ENCODE data around the gene SPHK1. TPM values are rescaled to one million over a fixed set of nuclear protein-coding genes. Genes with fewer than 3 reads are reported as not detected.
"Not testable (repeated sequence)": the region's sequence is repeated elsewhere in the genome, so short reads cannot be mapped to it uniquely, and the experiment has no call there.

The SPHK1 gene
- total RNA-seq, 1 donor from 2014 or later: 16.0 TPM

- DNase-seq (ENCODE audit: low spot score): no peak
- Mint-ChIP-seq H3K27me3 (ENCODE audit: low read depth) (no peaks in the 10 kb centered on the region), H3K4me1 (ENCODE audit: low read depth) (peaks cover 18% of the 10 kb centered on the region), H3K36me3 (ENCODE audit: low read depth) (peaks cover 8% of the 10 kb centered on the region), H3K9me3 (no peaks in the 10 kb centered on the region), H3K27ac (peak overlapping the region; percentile 97), H3K4me3 (ENCODE audit: low read depth) (peak overlapping the region; percentile 86)
- intact Hi-C loops (cut with micrococcal nuclease): loop anchor here (1.0 kb wide), 1 partner anchor 31 kb away; no protein-coding TSS in a partner anchor
These were observed 30.1 kb upstream of the SPHK1 start for GRCh38 chr17:76354317-76354729.

GRCh38 chr17:76354747-76355310, 29.6 kb upstream of the SPHK1 start:
- Mint-ChIP-seq H3K4me1 (ENCODE audit: low read depth) (peaks cover 18% of the 10 kb centered on the region), H3K36me3 (ENCODE audit: low read depth) (peaks cover 8% of the 10 kb centered on the region), H3K4me3 (ENCODE audit: low read depth) (peak overlapping the region; percentile 86), H3K27ac (no peak overlapping the region), H3K27me3 (ENCODE audit: low read depth) (no peaks in the 10 kb centered on the region), H3K9me3 (no peaks in the 10 kb centered on the region)
- no peak for DNase-seq (ENCODE audit: low spot score)
- intact Hi-C loops (cut with micrococcal nuclease): loop anchor here (1.0 kb wide), 1 partner anchor 30 kb away; no protein-coding TSS in a partner anchor

GRCh38 chr17:76356803-76357456, 27.5 kb upstream of the SPHK1 start:
- no peak for DNase-seq (ENCODE audit: low spot score)
- H3K4me1 Mint-ChIP-seq (ENCODE audit: low read depth): peaks cover 14% of the 10 kb centered on the region
- peaks cover 2% of the 10 kb centered on the region for H3K36me3 Mint-ChIP-seq (ENCODE audit: low read depth)
- no peak overlapping the region for H3K27ac Mint-ChIP-seq
- H3K27me3 Mint-ChIP-seq (ENCODE audit: low read depth): no peaks in the 10 kb centered on the region
- intact Hi-C loops (cut with micrococcal nuclease): no loop called here
- H3K9me3 Mint-ChIP-seq: no peaks in the 10 kb centered on the region
- H3K4me3 Mint-ChIP-seq (ENCODE audit: low read depth): no peak overlapping the region

- DNase-seq (ENCODE audit: low spot score): no peak
- intact Hi-C loops (cut with micrococcal nuclease): no loop called here
- Mint-ChIP-seq H3K27me3 (ENCODE audit: low read depth) (no peaks in the 10 kb centered on the region), H3K36me3 (ENCODE audit: low read depth) (no peaks in the 10 kb centered on the region), H3K4me3 (ENCODE audit: low read depth) (no peak overlapping the region), H3K9me3 (no peaks in the 10 kb centered on the region), H3K27ac (no peak overlapping the region), H3K4me1 (ENCODE audit: low read depth) (peaks cover 10% of the 10 kb centered on the region)
These were observed 26.7 kb upstream of the SPHK1 start for GRCh38 chr17:76357597-76358158.

DNA sequence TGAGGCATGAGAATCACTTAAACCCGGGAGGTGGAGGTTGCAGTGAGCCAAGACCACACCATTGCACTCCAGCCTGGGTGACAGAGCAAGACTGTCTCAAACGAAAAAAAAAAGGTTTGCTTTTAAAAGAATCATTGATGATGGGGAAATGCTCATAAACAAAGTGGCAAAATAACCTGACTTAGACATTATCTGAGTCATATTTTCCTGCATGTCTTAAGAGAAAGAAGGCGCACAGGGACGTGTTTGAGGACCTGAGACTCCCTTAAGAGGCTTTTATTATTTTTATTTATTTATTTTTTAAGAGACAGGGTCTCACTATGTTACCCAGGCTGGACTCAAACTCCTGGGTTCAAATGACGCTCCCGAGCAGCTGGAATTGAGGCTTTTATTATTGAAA, 25.0 kb upstream of the SPHK1 start:
- Mint-ChIP-seq H3K4me3 (ENCODE audit: low read depth) (no peak overlapping the region), H3K36me3 (ENCODE audit: low read depth) (no peaks in the 10 kb centered on the region), H3K27me3 (ENCODE audit: low read depth) (no peaks in the 10 kb centered on the region), H3K27ac (no peak overlapping the region), H3K4me1 (ENCODE audit: low read depth) (peaks cover 4% of the 10 kb centered on the region), H3K9me3 (no peaks in the 10 kb centered on the region)
- DNase-seq (ENCODE audit: low spot score): no peak
- intact Hi-C loops (cut with micrococcal nuclease): no loop called here

DNA sequence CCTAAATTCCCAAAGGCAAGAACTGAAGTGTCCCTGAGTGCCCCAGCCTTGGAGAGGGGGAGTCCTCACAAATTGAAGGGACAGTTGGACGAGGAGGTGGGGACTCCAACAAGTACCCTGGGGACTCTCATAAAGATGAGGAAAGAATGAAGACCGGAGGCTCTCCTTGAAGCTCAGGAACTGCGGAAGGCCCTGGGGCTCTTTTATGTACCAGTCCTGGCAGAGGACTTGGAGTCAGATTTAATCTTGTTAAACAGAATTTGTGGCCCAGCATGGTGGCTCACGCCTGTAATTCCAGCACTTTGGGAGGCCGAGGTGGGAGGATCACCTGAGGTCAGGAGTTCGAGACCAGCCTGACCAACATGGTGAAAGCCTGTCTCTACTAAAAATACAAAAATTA, 24.6 kb upstream of the SPHK1 start:
- DNase-seq (ENCODE audit: low spot score); H3K27me3 Mint-ChIP-seq (ENCODE audit: low read depth); H3K27ac Mint-ChIP-seq; intact Hi-C loops (cut with micrococcal nuclease); H3K36me3 Mint-ChIP-seq (ENCODE audit: low read depth); H3K9me3 Mint-ChIP-seq; H3K4me1 Mint-ChIP-seq (ENCODE audit: low read depth); H3K4me3 Mint-ChIP-seq (ENCODE audit: low read depth): not testable (repeated sequence)

- no peak overlapping the region for H3K4me3 Mint-ChIP-seq (ENCODE audit: low read depth)
- no peak for DNase-seq (ENCODE audit: low spot score)
- no peaks in the 10 kb centered on the region for H3K27me3 Mint-ChIP-seq (ENCODE audit: low read depth)
- H3K4me1 Mint-ChIP-seq (ENCODE audit: low read depth): no peaks in the 10 kb centered on the region
- H3K9me3 Mint-ChIP-seq: no peaks in the 10 kb centered on the region
- intact Hi-C loops (cut with micrococcal nuclease): no loop called here
- H3K27ac Mint-ChIP-seq: no peak overlapping the region
- H3K36me3 Mint-ChIP-seq (ENCODE audit: low read depth): no peaks in the 10 kb centered on the region
These were observed 23.9 kb upstream of the SPHK1 start for GRCh38 chr17:76360461-76360860.

DNA sequence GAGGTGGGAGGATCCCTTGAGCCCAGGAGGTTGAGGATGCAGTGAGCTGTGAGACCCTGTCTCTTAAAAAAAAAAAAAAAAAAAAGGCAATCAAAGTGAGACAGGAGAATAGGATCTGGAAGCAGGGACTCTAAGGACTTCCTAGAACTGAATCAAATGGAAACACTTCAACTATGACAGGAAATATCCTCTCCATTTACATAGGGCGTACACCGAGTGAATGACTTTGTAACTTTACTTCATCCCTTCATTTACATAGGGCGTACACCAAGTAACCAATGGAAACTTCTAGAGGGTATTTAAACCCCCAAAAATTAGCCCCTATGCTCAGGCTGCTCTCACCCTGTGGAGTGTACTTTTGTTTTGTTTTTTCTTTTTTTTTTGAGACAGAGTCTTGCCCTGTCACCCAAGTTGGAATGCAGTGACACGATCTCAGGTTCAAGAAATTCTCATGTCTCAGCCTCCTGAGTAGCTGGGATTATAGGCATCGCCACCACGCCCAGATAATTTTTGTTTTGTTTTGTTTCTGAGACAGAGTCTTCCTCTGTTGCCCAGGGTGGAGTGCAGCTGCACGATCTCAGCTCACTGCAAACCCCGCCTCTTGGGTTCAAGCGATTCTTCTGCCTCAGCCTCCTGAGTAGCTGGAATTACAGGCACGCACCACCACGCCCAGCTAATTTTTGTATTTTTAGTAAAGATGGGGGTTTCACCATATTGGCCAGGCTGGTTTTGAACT, 21.1 kb upstream of the SPHK1 start:
- no peaks in the 10 kb centered on the region for H3K4me1 Mint-ChIP-seq (ENCODE audit: low read depth)
- intact Hi-C loops (cut with micrococcal nuclease): no loop called here
- no peak overlapping the region for H3K27ac Mint-ChIP-seq

GRCh38 chr17:76365256-76365903, 19.0 kb upstream of the SPHK1 start:
- intact Hi-C loops (cut with micrococcal nuclease): no loop called here
- Mint-ChIP-seq H3K27ac (no peak overlapping the region), H3K27me3 (ENCODE audit: low read depth) (no peaks in the 10 kb centered on the region), H3K36me3 (ENCODE audit: low read depth) (no peaks in the 10 kb centered on the region), H3K9me3 (no peaks in the 10 kb centered on the region), H3K4me3 (ENCODE audit: low read depth) (no peak overlapping the region), H3K4me1 (ENCODE audit: low read depth) (no peaks in the 10 kb centered on the region)
- no peak for DNase-seq (ENCODE audit: low spot score)

More for the DNA sequence above, 21.1 kb upstream of the SPHK1 start:
- H3K36me3 Mint-ChIP-seq (ENCODE audit: low read depth): no peaks in the 10 kb centered on the region
- no peaks in the 10 kb centered on the region for H3K27me3 Mint-ChIP-seq (ENCODE audit: low read depth)
- DNase-seq (ENCODE audit: low spot score): no peak
- H3K9me3 Mint-ChIP-seq: no peaks in the 10 kb centered on the region
- H3K4me3 Mint-ChIP-seq (ENCODE audit: low read depth): no peak overlapping the region

- intact Hi-C loops (cut with micrococcal nuclease): no loop called here
- H3K36me3 Mint-ChIP-seq (ENCODE audit: low read depth): no peaks in the 10 kb centered on the region
- no peak overlapping the region for H3K4me3 Mint-ChIP-seq (ENCODE audit: low read depth)
- H3K4me1 Mint-ChIP-seq (ENCODE audit: low read depth): no peaks in the 10 kb centered on the region
- H3K27ac Mint-ChIP-seq: no peak overlapping the region
- H3K9me3 Mint-ChIP-seq: no peaks in the 10 kb centered on the region
- no peak for DNase-seq (ENCODE audit: low spot score)
- H3K27me3 Mint-ChIP-seq (ENCODE audit: low read depth): no peaks in the 10 kb centered on the region
These were observed 18.2 kb upstream of the SPHK1 start for GRCh38 chr17:76366247-76366646.

DNA sequence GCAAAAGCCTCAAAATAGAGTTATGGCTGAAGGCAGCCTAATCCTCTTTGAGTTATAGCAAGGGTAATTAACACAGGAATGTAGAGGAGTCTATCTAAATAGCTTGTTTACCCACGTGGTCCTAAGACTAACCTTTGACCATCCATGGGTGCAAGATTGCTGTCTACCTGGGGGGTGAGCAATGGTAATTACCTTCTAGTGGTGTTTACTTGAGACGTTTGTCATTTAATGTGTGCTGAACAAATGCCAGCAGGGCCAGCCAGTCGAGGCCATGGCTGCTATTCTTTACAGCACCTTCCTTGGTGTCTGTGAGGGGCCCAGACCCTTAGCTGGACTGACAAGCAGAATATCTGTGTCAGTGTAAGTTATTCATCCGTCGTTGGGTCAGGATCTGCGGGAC, 16.8 kb upstream of the SPHK1 start:
- Mint-ChIP-seq H3K36me3 (ENCODE audit: low read depth) (no peaks in the 10 kb centered on the region), H3K27me3 (ENCODE audit: low read depth) (no peaks in the 10 kb centered on the region), H3K4me1 (ENCODE audit: low read depth) (peaks cover 4% of the 10 kb centered on the region), H3K9me3 (no peaks in the 10 kb centered on the region), H3K4me3 (ENCODE audit: low read depth) (no peak overlapping the region), H3K27ac (no peak overlapping the region)
- no peak for DNase-seq (ENCODE audit: low spot score)
- intact Hi-C loops (cut with micrococcal nuclease): no loop called here

DNA sequence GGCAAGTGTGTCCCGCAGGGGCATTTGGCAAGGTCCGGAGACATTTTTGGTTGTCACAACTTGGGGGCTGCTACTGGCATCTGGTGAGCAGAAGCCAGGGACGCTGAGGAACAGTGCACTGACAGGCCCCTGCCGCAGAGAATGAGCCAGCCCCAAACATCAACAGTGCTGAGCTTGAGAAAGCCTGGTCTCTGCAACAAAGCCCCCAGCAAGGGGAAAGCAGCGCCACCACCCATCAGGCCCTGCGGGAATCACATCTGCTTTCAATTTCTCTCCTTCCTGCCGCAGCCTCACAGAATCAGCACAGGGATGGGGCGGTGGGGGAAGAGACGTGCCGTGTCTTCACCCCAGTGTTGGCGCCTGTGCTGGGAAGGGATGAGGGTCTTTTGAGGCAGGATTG, 15.9 kb upstream of the SPHK1 start:
- H3K4me3 Mint-ChIP-seq (ENCODE audit: low read depth): no peak overlapping the region
- no peaks in the 10 kb centered on the region for H3K36me3 Mint-ChIP-seq (ENCODE audit: low read depth)
- no peak overlapping the region for H3K27ac Mint-ChIP-seq
- H3K9me3 Mint-ChIP-seq: no peaks in the 10 kb centered on the region
- DNase-seq (ENCODE audit: low spot score): no peak
- peaks cover 4% of the 10 kb centered on the region for H3K4me1 Mint-ChIP-seq (ENCODE audit: low read depth)
- no peaks in the 10 kb centered on the region for H3K27me3 Mint-ChIP-seq (ENCODE audit: low read depth)
- intact Hi-C loops (cut with micrococcal nuclease): no loop called here
